ENCODE measurements around the gene ADAT3.

ADAT3 gene

DNA sequence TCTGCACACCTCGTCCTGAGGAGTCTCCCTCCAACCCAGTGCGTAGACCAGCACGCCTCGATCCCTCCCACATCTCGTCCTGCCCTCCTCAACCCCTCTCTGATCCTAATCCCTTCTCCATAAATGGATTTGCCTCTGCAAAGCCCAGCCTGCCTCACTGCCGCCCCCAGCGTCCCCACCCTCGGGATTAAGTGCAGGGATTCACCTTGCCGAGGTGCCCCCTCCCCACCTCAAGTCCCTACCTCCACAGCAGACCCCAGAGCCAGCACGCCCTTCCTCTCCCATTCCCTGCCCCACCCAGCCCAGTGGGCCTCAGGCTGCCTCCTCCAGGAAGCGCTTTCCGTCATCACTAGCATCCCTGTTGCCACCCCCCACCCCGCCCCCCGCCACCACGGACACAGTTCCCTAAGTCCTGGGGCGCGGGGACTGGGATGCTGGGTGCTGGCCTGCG, 45.8 kb upstream of the ADAT3 start:
- no peak overlapping the region for H3K4me3 ChIP-seq (ENCODE audit: low read depth, low read length)
- TF ChIP-seq, protein P1, sequence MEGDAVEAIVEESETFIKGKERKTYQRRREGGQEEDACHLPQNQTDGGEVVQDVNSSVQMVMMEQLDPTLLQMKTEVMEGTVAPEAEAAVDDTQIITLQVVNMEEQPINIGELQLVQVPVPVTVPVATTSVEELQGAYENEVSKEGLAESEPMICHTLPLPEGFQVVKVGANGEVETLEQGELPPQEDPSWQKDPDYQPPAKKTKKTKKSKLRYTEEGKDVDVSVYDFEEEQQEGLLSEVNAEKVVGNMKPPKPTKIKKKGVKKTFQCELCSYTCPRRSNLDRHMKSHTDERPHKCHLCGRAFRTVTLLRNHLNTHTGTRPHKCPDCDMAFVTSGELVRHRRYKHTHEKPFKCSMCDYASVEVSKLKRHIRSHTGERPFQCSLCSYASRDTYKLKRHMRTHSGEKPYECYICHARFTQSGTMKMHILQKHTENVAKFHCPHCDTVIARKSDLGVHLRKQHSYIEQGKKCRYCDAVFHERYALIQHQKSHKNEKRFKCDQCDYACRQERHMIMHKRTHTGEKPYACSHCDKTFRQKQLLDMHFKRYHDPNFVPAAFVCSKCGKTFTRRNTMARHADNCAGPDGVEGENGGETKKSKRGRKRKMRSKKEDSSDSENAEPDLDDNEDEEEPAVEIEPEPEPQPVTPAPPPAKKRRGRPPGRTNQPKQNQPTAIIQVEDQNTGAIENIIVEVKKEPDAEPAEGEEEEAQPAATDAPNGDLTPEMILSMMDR (IDR thresholded peaks at IDR 0.05; ENCODE audit: borderline replicate concordance, insufficient read depth, low read depth, low read length) = no peak

DNA sequence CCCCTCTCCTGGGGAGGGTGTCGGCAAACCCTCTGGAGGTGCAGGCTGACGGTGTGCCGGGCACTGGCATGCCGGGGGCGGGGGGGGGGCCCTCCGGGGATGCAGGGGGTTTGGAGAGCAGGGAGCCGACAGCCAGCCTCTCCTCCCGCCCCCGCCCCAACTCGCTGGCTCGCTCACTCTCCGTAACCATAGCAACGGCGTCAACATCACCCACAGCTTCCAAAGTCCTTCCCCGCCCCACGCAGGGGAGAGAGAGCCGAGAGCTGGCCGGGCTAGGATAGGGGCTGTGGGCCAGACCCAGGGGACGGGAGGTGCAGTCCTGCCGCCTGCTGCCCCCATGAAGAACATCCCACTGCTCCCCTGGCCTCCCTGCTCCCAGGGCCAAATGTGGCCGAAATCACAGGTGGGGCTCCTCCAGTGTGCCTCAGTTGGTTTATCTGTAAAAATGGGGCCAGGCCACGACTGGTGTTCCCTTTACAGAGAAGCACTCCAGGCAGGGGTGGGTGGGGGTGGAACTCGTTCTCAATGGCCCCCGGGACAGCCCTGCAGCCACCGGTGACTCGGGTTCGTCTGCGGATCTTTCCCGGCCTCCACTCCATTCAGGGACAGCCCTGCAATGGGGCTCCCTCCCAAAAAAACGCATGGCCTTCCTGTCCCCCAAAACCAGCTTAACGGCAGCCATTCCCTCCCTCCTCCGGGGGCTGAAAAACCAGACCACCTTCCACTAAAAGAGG, 45.0 kb upstream of the ADAT3 start:
- TF ChIP-seq, protein P1 (IDR thresholded peaks at IDR 0.05; ENCODE audit: borderline replicate concordance, insufficient read depth, low read depth, low read length) = no peak
- H3K4me3 ChIP-seq (ENCODE audit: low read depth, low read length) = no peak overlapping the region

DNA sequence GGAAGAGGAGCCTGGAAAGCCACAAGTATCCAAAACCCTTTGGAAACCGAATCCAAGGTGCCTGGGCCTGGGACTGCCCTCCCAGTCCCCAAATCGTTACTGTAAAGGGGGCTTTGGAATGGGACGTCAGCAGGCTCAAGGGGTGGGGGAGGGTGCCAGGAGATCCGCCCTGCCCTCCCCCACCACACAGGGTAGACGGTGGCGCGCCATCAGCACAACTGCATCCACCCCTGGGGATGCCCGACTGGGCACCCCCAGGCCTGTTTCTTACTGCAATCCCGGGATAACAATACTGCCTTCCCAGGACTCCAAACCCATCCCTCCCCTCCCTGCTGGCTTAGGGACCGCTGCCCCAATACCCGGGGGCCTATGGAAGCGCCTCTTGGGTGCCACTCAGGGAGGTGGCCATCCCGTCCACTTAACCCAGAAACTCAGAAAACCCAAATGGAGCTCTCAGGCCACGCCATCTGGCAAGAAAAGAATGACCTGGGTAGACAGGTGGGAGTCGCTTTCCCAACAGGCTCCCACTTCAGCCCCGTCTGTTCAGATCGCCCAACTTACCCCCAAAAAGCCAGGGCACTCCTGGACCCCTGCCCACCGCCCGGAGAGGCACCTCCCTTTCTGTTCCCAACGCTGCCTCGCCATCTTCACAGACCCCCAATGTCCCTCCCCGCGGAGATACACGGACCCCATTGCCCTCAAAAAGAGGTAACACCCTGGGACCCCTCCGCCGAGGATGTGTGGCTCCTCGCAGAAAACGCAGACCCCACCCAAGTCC, 44.2 kb upstream of the ADAT3 start:
- peak overlapping the region; percentile 86 for H3K4me3 ChIP-seq (ENCODE audit: low read depth, low read length)
- TF ChIP-seq, protein P1 (IDR thresholded peaks at IDR 0.05; ENCODE audit: borderline replicate concordance, insufficient read depth, low read depth, low read length) = no peak

DNA sequence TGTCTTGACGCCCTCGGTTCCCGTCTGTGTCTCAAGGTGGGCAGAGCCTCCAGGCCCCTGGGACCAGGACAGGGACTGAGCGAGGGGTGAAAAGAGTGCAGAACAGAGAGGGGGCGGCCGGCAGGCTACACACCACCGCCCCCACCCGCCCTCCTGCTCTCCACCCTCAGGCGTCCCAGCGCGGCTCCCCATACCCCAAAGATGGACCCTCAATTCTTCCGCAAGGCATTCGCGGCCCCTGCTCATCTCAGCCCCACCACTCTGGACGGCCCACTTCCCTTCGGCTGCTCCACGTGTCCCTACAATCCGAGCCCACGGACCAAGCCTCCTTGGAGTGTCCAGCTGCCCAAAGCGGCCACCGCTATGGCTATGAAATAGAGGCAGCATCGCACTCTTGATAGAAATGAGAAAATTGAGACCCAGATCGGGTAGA, 43.6 kb upstream of the ADAT3 start:
- peak overlapping the region; percentile 86 for H3K4me3 ChIP-seq (ENCODE audit: low read depth, low read length)
- TF ChIP-seq, protein P1 (IDR thresholded peaks at IDR 0.05; ENCODE audit: borderline replicate concordance, insufficient read depth, low read depth, low read length) = no peak

DNA sequence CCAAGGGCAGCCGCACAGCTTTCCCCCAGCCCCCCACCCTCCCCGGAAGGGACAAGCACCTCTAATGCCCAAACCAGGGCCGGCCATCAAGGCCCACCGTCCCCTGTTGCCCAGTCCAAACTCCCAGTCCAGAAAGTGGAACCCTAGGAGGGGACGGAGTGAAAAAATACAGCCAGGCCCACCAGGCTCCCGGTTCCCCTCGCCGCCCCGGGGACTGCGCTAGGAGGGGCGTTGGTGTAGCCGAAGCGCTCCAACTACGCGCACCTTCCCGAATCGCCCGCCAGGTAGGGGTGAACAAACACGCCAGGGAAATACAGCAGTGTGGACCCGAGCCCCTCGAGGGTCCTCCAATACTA, 43.2 kb upstream of the ADAT3 start:
- H3K4me3 ChIP-seq (ENCODE audit: low read depth, low read length) = peak overlapping the region; percentile 86
- TF ChIP-seq, protein P1 (IDR thresholded peaks at IDR 0.05; ENCODE audit: borderline replicate concordance, insufficient read depth, low read depth, low read length) = no peak

DNA sequence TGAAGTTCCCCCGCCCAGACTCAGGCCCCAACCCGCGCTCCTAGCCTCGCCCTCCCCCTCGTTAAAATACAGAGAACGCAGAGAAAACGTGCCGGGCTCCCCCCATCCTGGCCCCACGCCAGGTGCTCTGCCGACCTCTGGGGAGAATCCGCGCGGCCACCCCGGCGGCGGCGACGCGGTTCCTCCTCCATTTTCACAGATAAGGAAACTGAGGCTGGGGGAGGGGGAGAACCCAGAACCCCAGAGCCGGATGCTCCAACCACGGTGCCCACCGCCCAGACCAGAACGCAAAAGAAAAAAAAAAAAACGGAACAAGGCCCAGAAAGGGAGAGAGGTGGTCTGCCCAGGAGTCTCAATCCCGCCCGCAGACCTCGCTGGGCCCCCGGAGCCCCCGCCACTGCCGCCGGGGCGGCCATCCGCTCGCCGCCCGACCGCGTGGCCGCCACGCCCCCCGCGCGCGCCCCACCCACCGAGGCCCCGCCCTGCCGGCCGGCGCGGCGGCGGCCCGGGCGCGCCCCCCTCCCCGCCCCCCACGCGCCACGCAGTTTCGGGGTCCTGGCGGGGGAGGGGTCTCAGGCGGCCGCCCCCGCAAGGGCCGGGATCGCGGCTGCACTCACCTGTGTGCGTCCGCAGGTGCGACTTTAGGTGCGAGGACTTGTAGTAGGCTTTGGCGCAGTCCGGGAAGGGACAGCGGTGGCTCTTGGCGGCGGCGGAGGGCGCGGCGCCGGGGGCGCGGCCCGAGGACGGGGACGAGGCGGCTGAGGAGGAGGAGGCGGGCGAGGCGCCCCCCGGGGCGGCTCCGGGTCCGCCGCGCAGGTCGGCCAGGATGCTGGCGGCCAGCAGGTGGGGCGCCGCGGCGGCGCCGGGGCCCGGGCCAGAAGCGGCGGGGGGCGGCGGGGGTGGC, 42.5 kb upstream of the ADAT3 start:
- TF ChIP-seq, protein P1 (IDR thresholded peaks at IDR 0.05; ENCODE audit: borderline replicate concordance, insufficient read depth, low read depth, low read length) = no peak
- H3K4me3 ChIP-seq (ENCODE audit: low read depth, low read length) = peak overlapping the region; percentile 86
